ENCODE data around the gene FAM20A.

- TF ChIP-seq EZH2phosphoT487 (IDR thresholded peaks at IDR 0.05; ENCODE audit: insufficient read depth, low read depth) (no peak), EZH2 (IDR thresholded peaks at IDR 0.05; ENCODE audit: insufficient read depth, poor library complexity, severe bottlenecking) (no peak)
These were observed 11.7 kb upstream of the FAM20A start for GRCh38 chr17:68612923-68613292.

Data from GM23248 (cell line).